Middle frontal gyrus (tissue), 1 donor: ENCODE measurements around the gene JUP.
A peak's percentile ranks its signal among the peaks of the same experiment; 100 is the strongest.
"Not testable (repeated sequence)": the region's sequence is repeated elsewhere in the genome, so short reads cannot be mapped to it uniquely, and the experiment has no call there.

Experiments
- DNase-seq: peaks from one replicate; pipeline ENCODE4 v3.0.0-alpha.2; 2015; ENCODE audit warnings: low spot score; ENCODE audit errors: extremely low spot score

Gene JUP

DNA sequence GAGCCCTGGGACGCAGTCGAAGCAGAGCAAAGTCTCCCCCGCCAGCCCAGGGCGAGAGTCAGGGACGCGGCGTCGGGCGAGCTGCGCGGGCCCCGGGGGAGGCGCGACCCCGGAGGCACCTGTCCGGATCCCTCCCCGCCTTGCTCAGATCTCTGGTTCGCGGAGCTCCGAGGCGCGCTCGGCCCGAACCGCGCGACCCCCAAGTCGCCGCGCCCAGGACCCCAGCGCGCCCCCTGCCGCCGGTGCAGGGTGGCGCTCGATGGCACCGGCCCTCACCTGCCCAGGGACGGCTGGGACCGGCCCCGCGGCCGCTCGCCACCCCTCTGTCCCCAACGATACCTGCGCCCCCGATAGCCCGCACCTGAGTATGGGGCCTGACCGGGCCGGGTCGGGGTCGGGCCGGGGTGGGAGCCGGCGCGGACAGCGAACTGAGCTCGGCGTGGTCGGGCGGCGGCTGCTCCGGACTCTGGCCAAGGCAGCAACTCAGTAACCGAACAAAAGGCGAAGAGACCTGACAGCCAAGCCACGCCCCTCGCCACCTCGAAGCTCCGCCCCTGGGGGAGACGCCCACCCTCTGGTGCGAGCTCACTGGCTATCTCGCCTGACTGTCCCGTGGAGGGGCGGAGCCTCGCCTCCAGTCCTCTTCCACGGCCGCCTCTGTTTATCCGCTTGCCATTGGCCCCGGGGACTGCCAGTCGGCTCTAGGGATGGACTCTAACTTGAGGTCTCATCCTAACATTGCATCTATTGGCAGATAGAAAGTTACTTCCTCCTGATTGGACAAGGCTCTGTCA, at the start of gene JUP:
JUP (minus strand) TSS at position 485 of the 794 bp plus-strand sequence. CDS start 14,857 bp downstream, outside the sequence.
- DNase-seq = peak; percentile 99

DNA sequence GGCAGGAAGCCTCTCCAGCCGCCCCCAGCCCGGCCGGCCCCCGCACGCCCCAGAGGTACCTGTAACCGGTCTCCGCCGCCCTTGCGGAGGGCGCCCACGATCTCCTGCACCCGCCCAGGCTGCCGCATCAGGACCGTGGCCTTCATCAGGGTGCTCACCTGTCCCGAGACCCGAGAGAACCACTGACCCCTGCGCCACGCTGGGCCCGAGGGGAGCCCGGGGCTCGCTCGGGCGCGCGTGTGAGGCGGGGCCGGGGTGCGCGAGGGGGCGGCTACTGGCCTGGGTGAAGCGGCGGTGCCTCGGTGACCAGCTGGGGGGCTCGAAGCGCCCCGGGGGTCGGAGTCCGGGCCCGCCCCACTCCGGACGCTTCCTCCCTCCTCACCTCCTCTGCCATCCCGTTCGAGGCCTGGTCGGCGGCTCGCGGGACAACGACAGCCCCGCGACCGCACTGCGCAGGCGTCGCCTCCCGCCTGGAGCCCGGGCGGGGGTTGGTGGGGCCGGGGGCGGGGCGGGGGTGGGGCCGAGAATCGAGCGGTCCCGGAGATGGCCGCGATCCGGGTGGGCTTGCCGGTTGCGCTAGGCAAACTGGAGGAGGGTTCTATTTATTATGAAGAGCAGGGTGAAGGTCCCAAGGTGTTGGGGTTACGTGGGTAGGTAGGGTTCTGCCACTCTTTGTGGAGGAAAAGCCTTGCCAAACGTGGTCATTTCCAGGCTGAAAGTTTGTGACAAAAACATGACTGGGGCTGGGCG, 49.5 kb upstream of the JUP start, which contains the start of gene NT5C3B:
NT5C3B (minus strand) TSS at position 433 of the 750 bp plus-strand sequence; CDS start at position 394, 39 bp downstream.
- no peak for DNase-seq

DNA sequence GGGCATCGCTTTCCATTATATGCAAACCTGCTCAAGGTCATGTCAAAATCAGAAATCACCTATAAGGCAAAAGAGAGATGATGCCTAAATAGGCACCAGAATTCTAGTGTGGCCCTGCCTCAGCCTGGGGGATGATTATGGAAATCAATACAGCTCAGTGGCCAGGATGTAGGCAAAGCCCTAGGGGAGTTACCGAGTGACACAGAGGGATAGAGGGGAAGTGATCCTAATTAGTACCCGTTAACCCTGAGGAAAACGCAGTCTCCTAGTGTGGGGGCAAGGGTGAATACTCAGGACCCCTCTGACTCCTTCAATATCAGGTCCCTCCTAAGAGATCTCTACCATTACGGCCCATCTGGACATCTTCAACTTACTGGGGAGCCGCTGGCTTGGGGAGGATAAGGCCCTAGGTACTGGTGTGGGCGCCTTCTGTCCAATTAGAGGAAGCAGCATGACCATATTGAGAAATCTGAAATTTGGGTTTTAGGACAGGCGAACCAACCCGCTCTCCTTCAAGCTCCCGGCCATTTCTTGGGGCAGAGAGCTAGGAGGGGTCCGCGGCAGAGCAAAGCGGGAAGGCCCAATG, 48.8 kb upstream of the JUP start:
- no peak for DNase-seq

DNA sequence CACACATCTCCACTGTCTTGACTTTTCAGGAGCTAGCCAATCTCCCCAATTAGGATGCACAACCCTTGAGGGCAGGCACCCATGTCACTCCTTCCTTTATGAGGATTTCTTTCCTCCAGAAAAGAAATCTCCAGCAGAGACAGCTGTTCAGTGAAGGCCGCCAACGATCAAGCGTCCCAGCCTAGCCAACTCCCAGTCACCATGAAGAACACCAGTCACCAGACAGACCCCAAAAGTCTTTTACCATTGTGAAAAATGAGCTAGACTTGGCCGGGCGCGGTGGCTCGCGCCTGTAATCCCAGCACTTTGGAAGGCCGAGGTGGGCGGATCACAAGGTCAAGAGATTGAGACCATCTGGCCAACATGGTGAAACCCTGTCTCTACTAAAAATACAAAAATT, 43.5 kb upstream of the JUP start:
- DNase-seq = not testable (repeated sequence)

DNA sequence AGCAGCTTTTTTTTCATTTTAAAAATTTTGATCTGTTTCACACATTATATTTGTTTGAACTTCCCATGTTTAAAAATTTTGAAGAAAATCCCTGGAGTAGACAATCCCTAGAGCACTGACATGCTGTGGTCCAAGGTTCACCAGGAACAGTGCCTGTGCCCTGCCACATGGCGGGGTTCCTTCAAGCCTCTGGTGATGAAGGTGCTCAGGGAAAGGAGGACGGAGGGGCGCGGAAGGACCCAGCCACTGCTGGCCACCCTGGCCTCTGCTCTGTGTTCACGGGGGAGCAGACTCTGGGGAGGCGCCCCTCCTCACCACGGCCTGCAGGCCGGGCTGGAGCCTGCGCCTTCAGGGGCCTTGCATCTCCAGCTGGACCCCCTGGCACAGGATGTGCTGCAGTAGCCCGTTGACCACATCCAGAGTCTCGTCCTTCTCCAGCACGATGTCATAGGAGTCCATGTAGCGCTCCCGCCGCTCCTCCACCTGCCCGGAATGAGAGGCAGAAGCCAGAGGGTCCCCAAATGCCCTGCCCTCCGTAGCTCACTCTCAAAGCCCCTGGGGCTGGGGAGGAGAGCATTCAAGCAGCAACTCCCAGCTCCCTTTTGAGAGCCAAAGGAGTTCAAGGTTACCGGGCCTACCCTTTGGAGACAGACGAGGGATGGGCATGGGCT, 38.8 kb upstream of the JUP start:
- no peak for DNase-seq

DNA sequence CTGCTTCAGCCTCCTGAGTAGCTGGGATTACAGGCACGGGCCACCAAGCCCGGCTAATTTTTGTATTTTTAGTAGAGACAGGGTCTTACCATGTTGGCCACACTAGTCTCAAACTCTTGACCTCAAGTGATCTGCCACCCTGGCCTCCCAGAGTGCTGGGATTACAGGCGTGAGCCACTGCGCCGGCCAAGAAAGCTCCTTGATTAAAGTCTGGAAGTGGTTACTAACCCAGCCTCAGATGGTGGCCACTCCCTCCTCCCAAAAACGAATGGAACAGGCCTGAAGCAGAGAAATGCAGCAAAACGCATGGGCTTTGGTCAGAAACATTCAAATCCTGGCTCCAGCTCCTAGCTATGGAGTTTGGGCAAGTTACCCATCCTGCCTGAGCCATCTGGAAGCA, 37.6 kb upstream of the JUP start:
- no peak for DNase-seq

DNA sequence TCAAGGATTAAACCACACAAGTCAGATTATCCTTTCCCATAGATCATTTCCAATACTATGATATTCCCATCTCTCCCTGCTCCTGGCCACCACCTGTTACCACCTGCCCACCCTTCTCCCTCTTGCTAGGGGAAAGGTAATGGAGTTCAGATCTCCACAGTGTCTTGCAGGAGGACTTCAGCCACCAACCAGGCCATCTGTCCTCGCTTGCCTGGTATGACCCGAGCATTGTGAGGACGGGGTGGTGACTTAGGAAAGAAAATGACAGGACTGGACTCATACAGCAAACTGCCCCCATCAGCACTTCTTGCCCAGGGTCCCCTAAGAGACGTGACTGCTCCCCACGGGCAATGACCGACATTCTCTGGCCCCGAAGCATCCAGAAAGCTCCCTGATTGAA, 37.1 kb upstream of the JUP start:
- DNase-seq = no peak

DNA sequence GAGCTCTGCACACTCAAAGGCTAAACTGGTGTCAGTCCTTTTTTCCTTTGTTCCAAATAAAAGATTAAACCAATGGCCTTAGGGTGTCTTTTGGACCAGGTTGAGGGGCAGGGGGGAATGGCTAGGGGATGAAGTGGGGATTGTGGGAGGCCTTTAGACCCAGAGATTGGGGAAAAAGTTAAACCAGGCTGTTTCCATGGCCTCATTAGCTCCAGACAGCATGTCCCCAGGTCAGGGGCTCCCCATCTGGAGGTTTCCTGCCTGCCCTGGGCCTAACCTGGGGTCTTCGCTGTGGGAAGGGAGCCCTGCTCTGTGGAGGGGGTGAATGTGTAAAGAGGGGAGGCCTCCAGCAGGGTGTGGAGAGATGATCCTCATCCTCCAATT, 36.6 kb upstream of the JUP start:
- DNase-seq = no peak

DNA sequence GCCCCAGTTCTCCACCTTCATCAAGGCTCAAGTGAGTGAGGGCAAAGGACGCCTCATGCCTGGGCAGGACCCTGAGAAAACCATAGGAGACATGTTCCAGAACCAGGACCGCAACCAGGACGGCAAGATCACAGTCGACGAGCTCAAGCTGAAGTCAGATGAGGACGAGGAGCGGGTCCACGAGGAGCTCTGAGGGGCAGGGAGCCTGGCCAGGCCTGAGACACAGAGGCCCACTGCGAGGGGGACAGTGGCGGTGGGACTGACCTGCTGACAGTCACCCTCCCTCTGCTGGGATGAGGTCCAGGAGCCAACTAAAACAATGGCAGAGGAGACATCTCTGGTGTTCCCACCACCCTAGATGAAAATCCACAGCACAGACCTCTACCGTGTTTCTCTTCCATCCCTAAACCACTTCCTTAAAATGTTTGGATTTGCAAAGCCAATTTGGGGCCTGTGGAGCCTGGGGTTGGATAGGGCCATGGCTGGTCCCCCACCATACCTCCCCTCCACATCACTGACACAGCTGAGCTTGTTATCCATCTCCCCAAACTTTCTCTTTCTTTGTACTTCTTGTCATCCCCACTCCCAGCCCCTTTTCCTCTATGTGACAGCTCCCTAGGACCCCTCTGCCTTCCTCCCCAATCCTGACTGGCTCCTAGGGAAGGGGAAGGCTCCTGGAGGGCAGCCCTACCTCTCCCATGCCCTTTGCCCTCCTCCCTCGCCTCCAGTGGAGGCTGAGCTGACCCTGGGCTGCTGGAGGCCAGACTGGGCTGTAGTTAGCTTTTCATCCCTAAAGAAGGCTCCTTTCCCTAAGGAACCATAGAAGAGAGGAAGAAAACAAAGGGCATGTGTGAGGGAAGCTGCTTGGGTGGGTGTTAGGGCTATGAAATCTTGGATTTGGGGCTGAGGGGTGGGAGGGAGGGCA, 36.0 kb upstream of the JUP start:
- DNase-seq = no peak

DNA sequence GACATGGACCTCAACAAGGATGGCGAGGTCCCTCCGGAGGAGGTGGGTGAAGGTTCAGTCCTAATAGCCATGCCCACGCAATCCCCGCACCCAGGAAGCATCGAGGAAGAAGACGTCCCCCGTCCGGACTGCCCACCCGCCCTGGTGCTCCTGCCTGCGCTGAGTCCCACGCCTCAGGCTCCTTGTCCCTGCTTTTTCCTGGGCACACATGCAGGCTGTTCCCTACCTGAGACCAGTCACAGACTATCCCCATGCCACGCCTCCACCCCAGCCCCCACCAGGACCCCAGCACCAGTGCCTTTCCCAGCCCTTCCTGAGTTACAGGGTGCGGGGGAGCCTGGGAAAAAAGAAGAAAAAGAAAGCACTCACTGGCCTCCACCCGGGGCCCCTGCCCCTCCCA, 35.3 kb upstream of the JUP start:
- DNase-seq = no peak

DNA sequence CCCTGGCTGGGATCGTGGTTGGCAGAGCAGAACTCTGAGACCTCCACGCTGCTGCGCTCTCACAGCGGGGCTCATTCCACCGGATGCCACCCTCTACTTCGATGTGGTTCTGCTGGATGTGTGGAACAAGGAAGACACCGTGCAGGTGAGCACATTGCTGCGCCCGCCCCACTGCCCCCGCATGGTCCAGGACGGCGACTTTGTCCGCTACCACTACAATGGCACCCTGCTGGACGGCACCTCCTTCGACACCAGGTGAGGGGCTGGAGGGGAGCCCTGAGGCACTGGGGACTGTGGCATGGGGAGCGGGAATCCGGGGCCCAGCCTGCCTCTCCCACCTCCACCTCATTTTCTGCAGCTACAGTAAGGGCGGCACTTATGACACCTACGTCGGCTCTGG, 31.5 kb upstream of the JUP start:
- no peak for DNase-seq

DNA sequence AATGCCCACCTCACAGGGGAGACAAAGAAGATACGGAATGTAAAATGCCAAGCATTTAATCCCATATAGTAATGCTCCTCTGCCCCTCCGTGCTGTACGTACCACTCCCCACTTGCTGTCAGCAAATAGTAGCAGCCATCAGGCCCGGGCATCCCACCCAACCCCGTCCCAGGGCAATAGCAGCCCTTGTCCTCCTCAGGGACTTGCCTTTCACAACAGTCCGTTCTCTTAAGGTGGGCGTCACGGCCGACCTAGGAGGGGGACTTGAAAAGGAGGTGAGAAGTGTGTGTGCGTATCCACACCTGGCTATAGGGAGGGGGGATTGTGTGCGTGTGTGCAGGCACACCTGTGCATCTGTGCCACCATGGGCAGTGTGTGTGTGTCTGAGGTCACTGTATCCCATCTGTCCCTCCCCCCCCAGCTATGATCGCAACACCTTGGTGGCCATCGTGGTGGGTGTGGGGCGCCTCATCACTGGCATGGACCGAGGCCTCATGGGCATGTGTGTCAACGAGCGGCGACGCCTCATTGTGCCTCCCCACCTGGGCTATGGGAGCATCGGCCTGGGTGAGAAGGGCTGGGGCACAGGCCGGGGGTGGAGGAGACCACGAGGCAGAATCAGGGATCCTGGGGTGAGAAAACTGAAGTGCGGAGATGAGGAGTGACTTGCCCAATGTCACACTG, 30.3 kb upstream of the JUP start:
- DNase-seq = no peak

DNA sequence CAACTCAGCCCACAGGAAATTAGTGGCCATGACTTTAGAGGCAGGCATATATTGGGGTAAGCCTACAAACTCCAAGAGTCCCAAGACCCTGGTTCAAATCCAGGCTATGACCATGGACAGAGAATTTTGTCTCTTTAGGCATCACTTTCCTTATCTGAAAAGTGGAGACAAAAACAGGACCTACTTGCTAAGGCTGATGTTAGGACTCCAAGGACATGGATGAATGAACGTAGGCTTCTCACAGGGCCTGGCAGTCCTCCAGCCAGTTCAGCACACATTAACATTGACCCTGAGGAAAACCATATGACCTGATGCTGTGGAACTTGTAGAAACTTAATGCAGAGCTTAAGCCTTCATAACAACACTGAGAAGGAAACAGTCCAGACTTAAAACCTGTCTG, 27.7 kb upstream of the JUP start:
- DNase-seq = no peak

DNA sequence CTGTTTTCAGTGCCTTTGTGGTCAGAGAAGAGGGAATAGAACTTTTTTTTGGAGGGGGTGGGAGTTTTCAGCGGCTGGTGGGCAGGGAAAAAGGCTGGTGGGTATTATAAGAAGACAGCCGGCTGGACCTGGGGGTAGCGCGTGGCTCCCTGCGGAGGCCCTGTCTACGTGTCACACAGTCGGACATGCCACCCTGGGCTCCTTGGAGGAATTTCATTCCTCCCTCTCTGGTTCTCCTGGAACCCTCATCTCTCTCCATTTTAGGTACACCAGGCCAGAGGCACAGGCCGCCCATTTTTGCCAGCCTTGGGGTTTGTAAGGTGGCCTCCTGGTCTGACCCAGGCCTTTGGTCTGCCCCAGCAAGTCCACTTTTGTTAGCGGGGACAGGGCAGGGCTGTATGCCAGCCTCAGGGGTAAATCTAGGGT, 27.2 kb upstream of the JUP start:
- no peak for DNase-seq

DNA sequence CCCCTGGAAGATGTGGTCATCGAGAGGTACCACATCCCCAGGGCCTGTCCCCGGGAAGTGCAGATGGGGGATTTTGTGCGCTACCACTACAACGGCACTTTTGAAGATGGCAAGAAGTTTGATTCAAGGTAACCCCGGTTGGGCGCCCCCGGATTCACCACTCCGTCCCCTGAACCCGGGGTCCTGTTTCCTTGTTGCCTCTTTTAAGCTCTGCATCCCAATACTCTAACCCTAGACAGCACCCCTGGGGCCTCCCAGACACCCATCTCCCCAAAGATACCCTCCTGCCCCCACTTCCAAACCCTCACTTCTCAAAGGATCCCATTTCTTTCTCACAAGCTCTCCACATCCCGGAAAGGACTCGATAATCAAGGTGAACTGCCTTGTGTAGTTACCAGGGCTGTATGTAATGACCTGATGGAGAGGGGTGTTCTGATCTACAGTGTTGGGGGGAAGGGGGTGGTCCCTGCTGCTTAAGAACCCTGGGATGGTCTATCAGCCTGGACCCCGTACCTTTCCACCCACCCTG, 26.7 kb upstream of the JUP start:
- DNase-seq = no peak

DNA sequence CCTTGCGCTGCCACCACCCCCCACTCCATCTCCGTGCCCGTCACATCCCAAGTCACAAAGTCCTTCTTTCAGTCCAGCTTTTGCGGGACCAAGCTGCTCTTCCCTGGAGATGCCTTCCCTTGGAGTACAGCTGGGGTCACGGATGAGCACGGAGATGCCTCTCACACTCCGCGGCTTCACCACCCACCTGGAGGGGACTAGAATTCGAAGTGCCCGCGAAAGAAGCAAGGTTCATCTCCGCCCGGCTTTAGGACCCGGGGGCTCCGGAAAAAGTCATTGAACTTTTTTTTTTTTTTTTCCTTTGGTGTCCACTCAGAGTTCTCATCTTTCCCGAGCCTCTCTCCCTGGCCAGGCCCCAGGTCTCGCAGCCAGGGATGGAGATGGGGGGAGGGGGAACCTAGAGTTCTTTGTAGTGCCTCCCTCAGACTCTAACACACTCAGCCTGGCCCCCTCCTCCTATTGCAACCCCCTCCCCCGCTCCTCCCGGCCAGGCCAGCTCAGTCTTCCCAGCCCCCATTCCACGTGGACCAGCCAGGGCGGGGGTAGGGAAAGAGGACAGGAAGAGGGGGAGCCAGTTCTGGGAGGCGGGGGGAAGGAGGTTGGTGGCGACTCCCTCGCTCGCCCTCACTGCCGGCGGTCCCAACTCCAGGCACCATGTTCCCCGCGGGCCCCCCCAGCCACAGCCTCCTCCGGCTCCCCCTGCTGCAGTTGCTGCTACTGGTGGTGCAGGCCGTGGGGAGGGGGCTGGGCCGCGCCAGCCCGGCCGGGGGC, 26.1 kb upstream of the JUP start, which contains the start of gene FKBP10:
FKBP10 (plus strand) TSS at position 624 of the 771 bp plus-strand sequence; CDS start at position 655, 31 bp downstream.
- DNase-seq = no peak

DNA sequence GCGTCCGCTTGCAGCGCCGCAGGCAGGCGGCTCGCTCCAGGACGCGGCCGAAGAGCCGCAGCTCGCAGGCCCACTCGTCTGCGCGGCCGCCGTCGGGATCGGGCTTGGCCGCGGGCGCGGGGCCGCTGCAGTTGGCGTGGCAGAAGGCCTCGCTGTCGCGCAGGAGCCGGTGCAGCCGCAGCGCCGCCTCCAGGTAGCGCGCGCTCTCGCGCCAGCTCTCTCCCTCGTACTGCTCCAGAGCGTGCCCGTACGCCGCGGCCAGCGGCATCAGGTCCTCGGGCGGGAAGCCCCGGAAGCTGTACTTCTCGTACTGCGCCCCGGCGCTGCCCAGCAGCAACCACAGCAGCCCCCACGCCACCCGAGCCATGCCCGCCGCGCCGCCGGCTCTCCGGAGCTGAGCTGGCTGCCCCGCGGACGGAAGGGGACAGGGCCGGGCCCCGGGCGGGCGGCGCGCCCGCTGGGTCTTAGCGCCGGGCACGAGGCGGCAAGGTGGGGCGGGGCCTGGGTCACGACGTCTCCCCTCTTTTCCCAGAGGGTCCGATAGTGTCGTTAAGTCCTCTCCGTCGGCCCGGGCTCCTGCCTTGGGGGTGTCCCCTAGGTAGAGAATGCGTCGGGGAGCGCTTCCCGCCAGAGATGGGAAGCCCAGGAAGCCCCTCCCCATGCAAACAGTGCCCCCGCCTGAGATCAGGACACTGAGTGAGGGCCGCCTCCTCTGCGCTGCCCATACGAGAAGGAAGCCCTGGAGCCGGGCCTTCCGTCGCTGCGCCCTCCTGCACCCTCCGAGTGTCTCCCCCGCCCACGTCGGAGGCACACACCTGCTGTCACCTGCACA, 25.3 kb upstream of the JUP start, which contains the start of gene P3H4:
P3H4 (minus strand) TSS at position 401 of the 832 bp plus-strand sequence; CDS start at position 367, 34 bp downstream.
- peak; percentile 55 for DNase-seq
